GM18498 (cell line): ENCODE results near the gene NXPE1.
"Not testable (repeated sequence)": the region's sequence is repeated elsewhere in the genome, so short reads cannot be mapped to it uniquely, and the experiment has no call there.

Experiments used
- ATAC-seq: cut with Tn5 transposase; IDR thresholded peaks from one replicate; pipeline ENCODE4 v1.9.1; 2021; ENCODE audit warnings: mild to moderate bottlenecking, moderate library complexity; ENCODE audit not compliant: unreplicated experiment

The NXPE1 gene

GRCh38 chr11:114559425-114560310, at the start of gene NXPE1:
Gene NXPE1 (minus strand): TSS chr11:114559881. CDS start chr11:114551201, 8,680 bp downstream.
- no peak for ATAC-seq

DNA sequence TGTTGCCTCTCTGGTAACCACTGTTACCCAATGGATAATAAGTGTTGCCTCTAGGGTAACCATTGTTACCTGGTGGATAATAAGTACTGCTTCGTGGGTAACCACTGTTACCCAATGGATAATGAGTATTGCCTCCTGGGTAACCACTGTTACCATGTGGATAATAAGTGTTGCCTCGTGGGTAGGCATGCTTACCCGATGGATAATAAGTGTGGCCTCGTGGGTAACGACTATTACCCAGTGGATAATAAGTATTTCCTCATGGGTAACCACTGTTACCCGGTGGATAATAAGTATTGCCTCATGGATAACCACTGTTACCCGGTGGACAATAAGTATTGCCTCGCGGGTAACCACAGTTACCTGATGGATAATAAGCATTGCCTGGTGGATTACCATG, 49.7 kb upstream of the NXPE1 start:
- ATAC-seq = no peak

DNA sequence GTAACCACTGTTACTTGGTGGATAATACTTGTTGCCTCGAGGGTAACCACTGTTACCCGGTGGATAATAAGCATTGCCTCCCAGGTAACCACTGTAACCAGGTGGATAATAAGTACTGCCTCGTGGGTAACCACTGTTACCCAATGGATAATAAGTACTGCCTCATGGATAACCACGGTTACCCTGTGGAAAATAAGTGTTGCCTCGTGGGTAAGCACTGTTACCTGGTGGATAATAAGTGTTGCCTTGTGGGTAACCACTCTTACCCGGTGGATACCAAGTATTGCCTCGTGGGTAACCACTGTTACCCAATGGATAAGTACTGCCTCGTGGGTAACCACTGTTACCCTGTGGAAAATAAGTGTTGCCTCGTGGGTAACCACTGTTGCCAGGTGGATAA, 48.9 kb upstream of the NXPE1 start:
- not testable (repeated sequence) for ATAC-seq

DNA sequence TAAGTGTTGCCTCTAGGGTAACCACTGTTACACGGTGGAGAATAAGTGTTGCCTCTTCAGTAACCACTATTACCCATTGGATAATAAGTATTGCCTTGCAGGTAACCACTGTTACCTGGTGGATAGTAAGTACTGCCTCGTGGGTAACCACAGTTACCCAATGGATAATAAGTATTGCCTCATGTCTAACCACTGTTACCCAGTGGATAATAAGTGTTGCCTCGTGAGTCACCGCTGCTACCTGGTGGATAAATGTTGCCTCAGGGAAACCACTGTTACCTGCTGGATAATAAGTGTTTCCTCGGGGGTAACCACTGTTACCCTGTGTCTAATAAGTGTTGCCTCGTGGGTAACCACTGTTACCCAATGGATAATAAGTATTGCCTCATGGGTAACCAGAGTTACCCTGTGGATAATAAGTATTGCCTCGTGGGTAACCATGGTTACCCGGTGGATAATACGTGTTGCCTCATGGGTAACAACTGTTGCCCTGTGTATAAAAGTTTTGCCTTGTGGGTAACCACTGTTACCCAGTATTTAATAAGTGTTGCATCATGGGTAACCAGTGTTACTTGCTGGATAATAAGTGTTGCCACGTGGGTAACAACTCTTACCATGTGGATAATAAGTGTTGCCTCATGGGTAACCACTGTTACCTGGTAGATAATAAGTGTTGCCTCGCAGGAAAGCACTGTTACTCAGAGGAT, 48.2 kb upstream of the NXPE1 start:
- no peak for ATAC-seq

DNA sequence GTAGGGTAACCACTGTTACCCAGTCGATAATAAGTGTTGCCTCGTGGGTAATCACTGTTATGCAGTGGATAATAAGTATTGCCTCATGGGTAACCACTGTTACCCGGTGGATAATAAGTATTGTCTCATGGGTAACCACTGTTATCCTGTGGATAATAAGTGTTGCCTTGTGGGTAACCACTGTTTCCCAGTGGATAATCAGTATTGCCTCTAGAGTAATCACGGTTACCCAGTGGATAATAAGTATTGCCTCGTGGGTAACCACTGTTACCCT, 47.1 kb upstream of the NXPE1 start:
- ATAC-seq = not testable (repeated sequence)

DNA sequence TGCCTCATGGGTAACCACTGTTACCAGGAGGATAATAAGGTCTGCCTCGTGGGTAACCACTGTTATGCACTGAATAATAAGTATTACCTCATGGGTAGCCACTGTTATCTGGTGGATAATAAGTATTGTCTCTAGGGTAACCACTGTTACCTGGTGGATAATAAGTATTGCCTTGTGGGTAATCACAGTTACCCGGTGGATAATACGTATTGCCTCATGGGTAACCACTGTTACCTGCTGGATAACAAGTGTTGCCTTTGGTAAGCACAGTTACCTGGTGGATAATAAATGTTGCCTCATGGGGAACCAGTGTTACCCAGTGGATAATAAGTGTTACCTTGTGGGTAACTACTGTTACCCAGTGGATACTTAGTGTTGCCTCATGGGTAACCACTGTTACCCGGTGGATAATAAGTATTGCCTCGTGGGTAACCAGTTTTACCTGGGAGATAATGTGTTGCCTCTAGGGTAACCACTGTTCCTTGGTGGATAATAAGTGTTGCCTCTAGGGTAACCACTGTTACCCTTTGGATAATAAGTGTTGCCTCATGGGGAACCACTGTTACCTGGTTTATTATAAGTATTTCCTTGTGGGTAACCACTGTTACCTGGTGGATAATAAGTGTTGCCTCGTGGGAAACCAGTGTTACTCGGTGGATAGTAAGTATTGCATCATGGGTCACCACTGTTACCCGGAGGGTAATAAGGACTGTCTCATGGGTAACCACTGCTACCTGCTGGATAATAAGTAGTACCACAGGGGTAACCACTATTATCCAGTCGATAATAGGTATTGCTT, 46.5 kb upstream of the NXPE1 start:
- ATAC-seq = no peak

DNA sequence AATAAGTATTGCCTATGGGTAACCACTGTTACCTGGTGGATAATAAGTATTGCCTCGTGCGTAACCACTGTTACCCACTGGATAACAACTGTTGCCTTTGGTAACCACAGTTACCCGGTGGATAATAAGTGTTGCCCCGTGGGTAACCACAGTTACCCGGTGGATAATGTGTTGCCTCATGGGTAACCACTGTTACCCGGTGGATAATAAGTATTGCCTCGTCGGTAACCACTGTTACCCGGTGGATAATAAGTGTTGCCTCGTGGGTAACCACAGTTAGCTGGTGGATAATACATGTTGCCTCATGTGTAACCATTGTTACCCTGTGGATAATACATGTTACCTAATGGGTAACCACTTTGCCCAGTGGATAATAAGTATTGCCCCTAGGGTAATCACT, 45.7 kb upstream of the NXPE1 start:
- ATAC-seq = no peak

- ATAC-seq = no peak
Measured at GRCh38 chr11:114604886-114605285, 45.2 kb upstream of the NXPE1 start.

- no peak for ATAC-seq
Measured at GRCh38 chr11:114604179-114604813, 44.6 kb upstream of the NXPE1 start.

DNA sequence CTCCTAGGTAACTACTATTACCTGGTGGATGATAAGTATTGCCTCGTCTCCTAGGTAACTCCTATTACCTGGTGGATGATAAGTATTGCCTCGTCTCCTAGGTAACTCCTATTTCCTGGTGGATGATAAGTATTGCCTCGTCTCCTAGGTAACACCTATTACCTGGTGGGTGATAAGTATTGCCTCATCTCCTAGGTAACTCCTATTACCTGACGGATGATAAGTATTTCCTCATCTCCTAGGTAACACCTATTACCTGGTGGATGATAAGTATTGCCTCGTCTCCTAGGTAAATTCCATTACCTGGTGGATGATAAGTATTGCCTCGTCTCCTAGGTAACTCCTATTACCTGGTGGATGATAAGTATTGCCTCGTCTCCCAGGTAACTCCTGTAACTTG, 43.5 kb upstream of the NXPE1 start:
- ATAC-seq = not testable (repeated sequence)

GRCh38 chr11:114598461-114598860, 38.8 kb upstream of the NXPE1 start:
- ATAC-seq = no peak

DNA sequence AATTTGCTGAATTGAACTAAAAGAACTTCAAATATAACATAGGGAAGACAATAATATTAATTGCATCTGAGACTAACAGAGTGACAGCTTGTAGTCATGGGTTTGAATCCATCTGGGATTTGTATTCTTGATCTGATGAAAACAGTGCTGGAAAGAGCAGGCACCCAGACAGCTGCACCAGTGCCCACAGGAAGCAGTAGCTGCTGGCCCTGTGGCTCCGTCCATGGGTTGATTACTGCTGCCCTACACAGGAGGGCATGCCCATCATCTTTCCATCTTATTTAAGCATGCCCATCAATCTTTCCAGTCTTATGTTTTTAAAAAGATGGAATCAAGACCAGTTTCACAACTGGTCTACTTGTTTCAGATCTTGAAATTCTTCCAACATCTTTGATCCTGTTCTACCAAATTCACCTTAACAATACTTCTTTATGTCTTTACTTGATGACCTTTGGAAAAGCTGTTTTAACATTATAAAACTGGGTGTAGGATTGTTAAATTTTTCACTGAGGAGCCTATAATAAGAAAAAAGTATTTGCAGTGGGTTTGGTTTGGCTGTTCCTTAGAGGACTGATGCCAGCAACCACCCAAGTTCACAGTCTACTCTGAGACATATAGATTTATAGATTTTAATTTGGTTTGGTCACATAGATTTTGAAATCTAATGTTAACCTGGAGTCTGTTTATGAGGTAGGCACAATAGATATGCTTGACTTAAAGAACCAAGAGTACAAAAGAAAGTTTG, 36.7 kb upstream of the NXPE1 start:
- no peak for ATAC-seq

DNA sequence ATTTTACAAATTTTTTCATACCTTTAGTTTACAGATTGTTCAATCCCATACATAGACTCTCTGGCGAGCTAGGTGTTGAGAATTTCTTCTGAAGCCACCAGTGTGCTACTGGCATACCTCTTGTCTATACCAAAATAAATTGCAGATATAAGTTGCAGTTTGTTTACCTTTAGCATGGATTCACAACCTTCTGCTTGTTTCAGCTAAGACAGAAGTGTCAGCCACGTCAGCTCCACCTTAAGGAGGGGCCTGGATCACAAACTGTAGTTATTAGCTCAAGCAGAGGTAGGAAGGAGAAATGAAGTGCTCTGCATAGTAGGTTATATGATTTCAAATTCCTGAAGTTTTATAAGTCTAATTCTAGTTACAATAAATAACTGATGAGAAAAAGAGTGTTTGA, 35.9 kb upstream of the NXPE1 start, which contains the start of gene NXPE4:
NXPE4 (minus strand) TSS at position 216 of the 400 bp plus-strand sequence. CDS start 1,027 bp downstream, outside the sequence.
- no peak for ATAC-seq

DNA sequence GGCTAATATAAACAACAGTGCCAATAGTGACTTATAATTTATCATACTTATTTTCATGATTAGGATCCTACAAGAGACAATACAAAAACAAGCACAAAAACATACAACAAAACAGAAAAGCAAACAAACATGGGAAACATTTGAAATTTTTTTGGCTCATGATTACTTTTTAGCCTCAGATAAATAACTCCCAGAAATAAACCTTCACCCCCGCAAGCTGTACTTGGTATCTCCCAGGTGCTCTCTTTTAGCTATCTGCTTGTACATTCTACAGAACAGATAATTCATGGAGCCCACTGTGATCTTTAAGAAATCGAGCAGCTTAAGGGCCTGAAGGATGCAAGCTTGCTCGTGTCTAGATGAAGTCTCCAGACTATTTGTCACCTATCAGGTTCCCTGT, 35.0 kb upstream of the NXPE1 start:
- ATAC-seq = no peak

DNA sequence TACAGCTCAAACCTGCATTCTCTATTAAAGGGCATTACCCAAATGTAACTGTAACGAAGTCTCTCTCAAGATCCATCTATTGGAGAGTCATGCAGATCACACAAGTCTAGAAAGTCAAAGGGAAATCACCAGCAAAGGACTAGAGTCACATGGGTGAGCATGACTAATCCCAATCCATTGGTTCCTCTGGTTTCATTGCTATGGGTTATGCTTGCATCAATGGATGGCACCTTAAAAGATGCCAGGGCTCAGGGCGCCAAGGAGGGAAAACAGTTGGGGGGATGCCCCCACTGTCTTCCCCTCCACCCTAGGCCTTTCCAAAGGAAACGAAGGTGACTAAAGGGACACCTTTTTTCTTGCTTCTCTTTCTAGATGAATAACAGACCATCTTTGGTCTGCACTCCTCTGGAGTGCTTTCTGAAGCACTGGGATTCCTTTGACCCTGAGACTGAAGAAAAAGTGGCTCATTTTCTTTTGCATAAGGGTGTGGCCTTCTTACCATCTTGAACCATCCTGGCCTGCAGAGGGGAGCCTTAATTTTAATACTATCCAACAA, 27.8 kb upstream of the NXPE1 start:
- no peak for ATAC-seq

DNA sequence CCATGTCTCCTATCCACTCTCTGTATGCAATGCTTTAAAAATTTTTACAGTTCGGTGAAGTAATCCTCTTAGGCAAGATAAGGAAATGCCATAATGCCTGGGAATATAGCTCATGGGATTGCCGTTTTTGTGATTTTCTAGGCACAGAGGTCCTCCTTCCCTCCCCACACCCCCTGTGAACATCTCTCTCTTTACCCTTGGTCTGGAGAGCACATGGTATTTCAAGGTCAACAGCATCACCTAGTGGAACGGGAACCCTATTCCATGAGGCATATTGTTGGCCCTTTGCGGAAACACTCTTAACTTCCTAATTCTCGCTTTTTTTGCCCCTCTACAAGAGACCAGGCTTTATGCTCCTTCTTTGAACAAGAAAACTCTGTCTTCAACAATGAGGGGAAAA, 27.1 kb upstream of the NXPE1 start:
- ATAC-seq = no peak

GRCh38 chr11:114571712-114572111, 12.0 kb upstream of the NXPE1 start:
- no peak for ATAC-seq

DNA sequence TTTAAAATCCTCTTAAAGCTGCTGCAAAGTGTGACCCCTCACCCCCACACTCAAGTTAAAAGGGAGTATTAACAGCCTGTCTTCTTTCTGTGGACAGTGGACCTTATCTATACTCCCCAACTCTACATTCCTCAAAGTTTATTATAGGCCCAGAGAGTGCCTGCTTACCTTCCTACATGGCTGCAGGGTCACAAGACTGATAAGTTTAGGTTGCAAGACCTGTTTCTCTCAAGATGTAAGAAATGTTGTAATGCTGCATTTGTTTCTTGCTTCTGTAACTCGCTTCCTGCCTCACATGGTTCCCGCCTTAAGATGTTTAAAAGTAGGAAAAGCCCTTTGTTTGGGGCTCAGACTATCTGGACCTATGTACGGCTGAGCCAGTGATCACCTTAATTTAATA, 10.1 kb upstream of the NXPE1 start:
- ATAC-seq = no peak

DNA sequence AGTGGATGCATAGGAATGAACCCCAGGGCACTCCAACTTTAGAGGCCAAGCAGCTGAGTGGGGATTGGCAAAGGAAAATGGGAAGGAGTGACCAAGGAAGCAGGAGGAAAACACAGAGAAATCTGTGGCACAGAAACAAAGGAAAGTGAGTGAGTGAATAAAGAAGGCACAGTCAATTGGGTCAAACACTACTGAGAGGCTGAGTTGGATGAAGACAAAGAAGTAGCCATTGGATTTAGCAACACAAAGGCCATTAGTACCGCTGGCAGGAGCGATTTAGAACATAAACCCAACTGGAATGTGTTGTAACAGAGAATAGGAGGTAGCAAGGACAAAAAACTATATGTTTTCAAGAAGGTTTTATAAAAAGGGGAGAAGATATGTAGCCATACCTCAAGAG, 6.6 kb upstream of the NXPE1 start:
- ATAC-seq = no peak

- no peak for ATAC-seq
Measured at GRCh38 chr11:114564831-114565230, 5.2 kb upstream of the NXPE1 start.
